Naive thymus-derived CD4-positive, alpha-beta T cell (primary cell): ENCODE results near the gene PRDM16. TPM values are rescaled to one million over a fixed set of nuclear protein-coding genes. Genes with fewer than 3 reads are reported as not detected.

ENCODE experiments used
- ATAC-seq: fragments of 150-1000 bp; cut with Tn5 transposase; 2 replicates; pipeline ENCODE4 v1.10.0; 2021; ENCODE audit warnings: mild to moderate bottlenecking, moderate library complexity
- CTCF ChIA-PET: fragments of 350-600 bp; sonication (Branson Sonifier 250); formaldehyde crosslinking; loops from one replicate; lab custom pipeline; 2021; ENCODE audit warnings: antibody characterized with exemption; lab: Charles Lee
- POLR2A ChIA-PET: fragments of 350-600 bp; sonication (Branson Sonifier 250); formaldehyde crosslinking; loops from one replicate; lab custom pipeline; 2021; ENCODE audit warnings: antibody characterized with exemption, inconsistent platforms; lab: Charles Lee
- DNase-seq, 9 donors: peaks; one replicate each; pipeline versions ENCODE4 v3.0.0 to v3.0.0-alpha.2; 2020 to 2022; ENCODE audit warnings: mixed read lengths in 1 of 9
- H3K27ac ChIP-seq: one replicate; pipeline ENCODE4 v1.7.0; 2013; ENCODE audit warnings: mild to moderate bottlenecking, low read depth, low read length, moderate library complexity
- H3K27me3 ChIP-seq, 2 donors: one replicate each; pipeline ENCODE4 v1.7.0; 2013; ENCODE audit warnings: low read length in 2 of 2, mild to moderate bottlenecking in 2 of 2, moderate library complexity in 2 of 2; ENCODE audit not compliant: control insufficient read depth in 2 of 2, insufficient read depth in 2 of 2
- H3K36me3 ChIP-seq, 3 experiments: 1 replicate in 2 of 3; 2 replicates in 1 of 3; pipeline ENCODE4 v1.7.0; 2013; ENCODE audit warnings: low read length in 3 of 3, mild to moderate bottlenecking in 3 of 3, moderate library complexity in 1 of 3; ENCODE audit not compliant: insufficient read depth in 3 of 3, control insufficient read depth in 2 of 3
- H3K4me1 ChIP-seq, 2 donors: one replicate each; pipeline ENCODE4 v1.7.0; 2013; ENCODE audit warnings: low read length in 2 of 2, mild to moderate bottlenecking in 2 of 2, moderate library complexity in 1 of 2; ENCODE audit not compliant: control insufficient read depth in 2 of 2, insufficient read depth in 2 of 2
- H3K4me3 ChIP-seq: 2 replicates; pipeline ENCODE4 v1.7.0; 2013; ENCODE audit warnings: mild to moderate bottlenecking, low read length
- H3K9me3 ChIP-seq, 3 experiments: 1 replicate in 2 of 3; 2 replicates in 1 of 3; pipeline ENCODE4 v1.7.0; 2013; ENCODE audit warnings: low read length in 3 of 3; ENCODE audit not compliant: control insufficient read depth in 2 of 3
- H3K27ac Mint-ChIP-seq, 9 donors: one replicate each; pipeline ENCODE4 v1.8.0; 2020 to 2022; ENCODE audit warnings: mixed read lengths in 9 of 9, mild to moderate bottlenecking in 8 of 9, moderate library complexity in 5 of 9, inconsistent platforms in 2 of 9
- H3K27me3 Mint-ChIP-seq, 5 donors: one replicate each; pipeline ENCODE4 v1.8.0; 2021 to 2022; ENCODE audit warnings: mixed read lengths in 5 of 5, mild to moderate bottlenecking in 1 of 5
- H3K36me3 Mint-ChIP-seq, 5 donors: one replicate each; pipeline ENCODE4 v1.8.0; 2020 to 2022; ENCODE audit warnings: mixed read lengths in 5 of 5, mild to moderate bottlenecking in 3 of 5, inconsistent platforms in 1 of 5
- H3K4me1 Mint-ChIP-seq, 7 donors: one replicate each; pipeline ENCODE4 v1.8.0; 2020 to 2022; ENCODE audit warnings: mixed read lengths in 7 of 7, mild to moderate bottlenecking in 3 of 7, inconsistent platforms in 1 of 7
- H3K4me3 Mint-ChIP-seq, 10 donors: one replicate each; pipeline ENCODE4 v1.8.0; 2020 to 2022; ENCODE audit warnings: mild to moderate bottlenecking in 10 of 10, mixed read lengths in 10 of 10, moderate library complexity in 6 of 10, inconsistent platforms in 2 of 10
- H3K9me3 Mint-ChIP-seq, 11 donors: one replicate each; pipeline ENCODE4 v1.8.0; 2020 to 2022; ENCODE audit warnings: mixed read lengths in 11 of 11, mild to moderate bottlenecking in 4 of 11, inconsistent platforms in 1 of 11, moderate library complexity in 1 of 11
- intact Hi-C, 2 donors: fragments of 100-400 bp; cut with micrococcal nuclease; formaldehyde crosslinking; loops; one replicate each; pipeline ENCODE4 v1.15.1; 2023
- polyA plus RNA-seq, 2 donors: library from polyadenylated mRNA; unstranded; fragments of 300-500 nt; fragmentation: Illumina TruSeq; gene quantifications; one replicate each; pipeline ENCODE4 v1.2.3, GENCODE V29; 2021
- total RNA-seq, 6 experiments: library from RNA in 5 of 6; stranded (reverse) in 5 of 6; gene quantifications; 1 replicate in 5 of 6; 2 replicates in 1 of 6; pipeline ENCODE4 v1.2.3 and lab custom pipeline; 2021 to 2026

Gene PRDM16
- total and polyA plus RNA-seq, 7 experiments from 2014 or later = 0.05 to 0.61 (median 0.36) TPM; not detected in 2

- H3K27me3 Mint-ChIP-seq = no peaks in the 10 kb centered on the region
- Histone ChIP-seq H3K9me3 (no peaks in the 10 kb centered on the region), H3K27me3 (no peaks in the 10 kb centered on the region), H3K4me1 (no peaks in the 10 kb centered on the region), H3K4me3 (no peak overlapping the region), H3K36me3 (no peaks in the 10 kb centered on the region), H3K27ac (no peak overlapping the region)
- no peak overlapping the region for H3K4me3 Mint-ChIP-seq
- ChIA-PET CTCF (no interaction called here), POLR2A (no interaction called here)
- H3K36me3 Mint-ChIP-seq = no peaks in the 10 kb centered on the region
- no peak for ATAC-seq
- H3K4me1 Mint-ChIP-seq = no peaks in the 10 kb centered on the region
- peaks cover 2 to 12% (median 4%) of the 10 kb centered on the region in 11 donors for H3K9me3 Mint-ChIP-seq
- intact Hi-C loops = no loop called here
- H3K27ac Mint-ChIP-seq = no peak overlapping the region
- DNase-seq = no peak
These were observed 186.7 kb downstream of the PRDM16 start for GRCh38 chr1:3255680-3256079.

GRCh38 chr1:3257788-3258187 is 188.8 kb downstream of the PRDM16 start:
- Mint-ChIP-seq H3K36me3 (no peaks in the 10 kb centered on the region), H3K4me1 (no peaks in the 10 kb centered on the region), H3K27ac (no peak overlapping the region), H3K4me3 (no peak overlapping the region), H3K27me3 (no peaks in the 10 kb centered on the region), H3K9me3 (peaks cover 2 to 12% (median 5%) of the 10 kb centered on the region in 11 donors)
- ATAC-seq (no peak), DNase-seq (no peak)
- ChIA-PET POLR2A (no interaction called here), CTCF (no interaction called here)
- Histone ChIP-seq H3K36me3 (no peaks in the 10 kb centered on the region), H3K27ac (no peak overlapping the region), H3K27me3 (no peaks in the 10 kb centered on the region), H3K9me3 (no peaks in the 10 kb centered on the region), H3K4me1 (no peaks in the 10 kb centered on the region), H3K4me3 (no peak overlapping the region)
- intact Hi-C loops = no loop called here

GRCh38 chr1:3258386-3259003 is 189.5 kb downstream of the PRDM16 start:
- no peak for ATAC-seq
- DNase-seq = no peak
- CTCF ChIA-PET = no interaction called here
- Mint-ChIP-seq H3K9me3 (peaks cover 2 to 12% (median 5%) of the 10 kb centered on the region in 11 donors), H3K27me3 (no peaks in the 10 kb centered on the region), H3K36me3 (no peaks in the 10 kb centered on the region), H3K27ac (no peak overlapping the region), H3K4me3 (no peak overlapping the region), H3K4me1 (no peaks in the 10 kb centered on the region)
- Histone ChIP-seq H3K36me3 (no peaks in the 10 kb centered on the region), H3K27ac (no peak overlapping the region), H3K4me1 (no peaks in the 10 kb centered on the region), H3K9me3 (no peaks in the 10 kb centered on the region), H3K27me3 (no peaks in the 10 kb centered on the region), H3K4me3 (no peak overlapping the region)
- intact Hi-C loops = no loop called here
- POLR2A ChIA-PET = no interaction called here

GRCh38 chr1:3259020-3259419 is 190.0 kb downstream of the PRDM16 start:
- intact Hi-C loops = no loop called here
- no peaks in the 10 kb centered on the region for H3K4me1 ChIP-seq
- no peaks in the 10 kb centered on the region for H3K9me3 ChIP-seq
- H3K36me3 ChIP-seq = no peaks in the 10 kb centered on the region
- POLR2A ChIA-PET = no interaction called here
- H3K27me3 Mint-ChIP-seq = peaks cover 0 to 2% (median 0%) of the 10 kb centered on the region in 5 donors
- CTCF ChIA-PET = no interaction called here
- no peak overlapping the region for H3K27ac ChIP-seq
- no peak overlapping the region for H3K4me3 ChIP-seq
- no peak overlapping the region for H3K4me3 Mint-ChIP-seq
- no peak for DNase-seq
- no peaks in the 10 kb centered on the region for H3K36me3 Mint-ChIP-seq
- H3K27ac Mint-ChIP-seq = no peak overlapping the region
- H3K4me1 Mint-ChIP-seq = no peaks in the 10 kb centered on the region
- H3K9me3 Mint-ChIP-seq = peaks cover 2 to 12% (median 5%) of the 10 kb centered on the region in 11 donors
- ATAC-seq = no peak
- no peaks in the 10 kb centered on the region for H3K27me3 ChIP-seq

GRCh38 chr1:3261007-3261968 is 192.3 kb downstream of the PRDM16 start:
- H3K27ac Mint-ChIP-seq = no peak overlapping the region
- no peak overlapping the region for H3K4me3 Mint-ChIP-seq
- POLR2A ChIA-PET = no interaction called here
- Histone ChIP-seq H3K36me3 (no peaks in the 10 kb centered on the region), H3K9me3 (no peaks in the 10 kb centered on the region), H3K4me1 (no peaks in the 10 kb centered on the region), H3K27ac (no peak overlapping the region), H3K4me3 (no peak overlapping the region), H3K27me3 (no peaks in the 10 kb centered on the region)
- H3K27me3 Mint-ChIP-seq = peaks cover 0 to 7% (median 0%) of the 10 kb centered on the region in 5 donors
- H3K36me3 Mint-ChIP-seq = no peaks in the 10 kb centered on the region
- intact Hi-C loops = no loop called here
- DNase-seq = no peak
- ATAC-seq = no peak
- no peaks in the 10 kb centered on the region for H3K4me1 Mint-ChIP-seq
- CTCF ChIA-PET = no interaction called here
- peaks cover 2 to 12% (median 4%) of the 10 kb centered on the region in 11 donors for H3K9me3 Mint-ChIP-seq

- DNase-seq = no peak
- CTCF ChIA-PET = no interaction called here
- Histone ChIP-seq H3K27me3 (no peaks in the 10 kb centered on the region), H3K27ac (no peak overlapping the region), H3K4me1 (no peaks in the 10 kb centered on the region), H3K9me3 (no peaks in the 10 kb centered on the region), H3K36me3 (no peaks in the 10 kb centered on the region), H3K4me3 (no peak overlapping the region)
- Mint-ChIP-seq H3K36me3 (no peaks in the 10 kb centered on the region), H3K27me3 (peaks cover 0 to 10% (median 0%) of the 10 kb centered on the region in 5 donors), H3K9me3 (peaks cover 2 to 12% (median 4%) of the 10 kb centered on the region in 11 donors), H3K4me3 (no peak overlapping the region), H3K27ac (no peak overlapping the region), H3K4me1 (no peaks in the 10 kb centered on the region)
- intact Hi-C loops = no loop called here
- ATAC-seq = no peak
- POLR2A ChIA-PET = no interaction called here
These were observed 193.1 kb downstream of the PRDM16 start for GRCh38 chr1:3261969-3262579.
